ENCODE results near the gene SIAH1.

- TF ChIP-seq POLR2A (IDR thresholded peaks at IDR 0.05), result peak; percentile 64
- peak; percentile 61 to 80 (median 61) for TF ChIP-seq POLR2AphosphoS5 (IDR thresholded peaks at IDR 0.05)
Observed at GRCh38 chr16:48385253-48386150, at the start of gene SIAH1.

Data from transverse colon (tissue), 3 donors.